CD4-positive, alpha-beta T cell (primary cell): ENCODE results near the gene C4orf50. TPM values are rescaled to one million over a fixed set of nuclear protein-coding genes. Genes with fewer than 3 reads are reported as not detected.

Experiments used
- ATAC-seq: fragments of 200-7000 bp; cut with Tn5 transposase; one replicate; pipeline ENCODE4 v1.10.0; 2022; ENCODE audit warnings: mild to moderate bottlenecking; ENCODE audit not compliant: poor library complexity
- CTCF ChIA-PET: fragments of 350-600 bp; sonication (Branson Sonifier 250); formaldehyde crosslinking; loops from one replicate; lab custom pipeline; 2021; ENCODE audit warnings: antibody characterized with exemption, inconsistent platforms; lab: Charles Lee
- POLR2A ChIA-PET: fragments of 350-600 bp; sonication (Branson Sonifier 250); formaldehyde crosslinking; loops from one replicate; lab custom pipeline; 2021; ENCODE audit warnings: antibody characterized with exemption, inconsistent platforms; lab: Charles Lee
- DNase-seq, 14 experiments: peaks; one replicate each; pipeline ENCODE4 v3.0.0-alpha.2; 2013 to 2020; ENCODE audit warnings: mixed read lengths in 2 of 14
- H3K27ac ChIP-seq, 2 donors: one replicate each; pipeline versions ENCODE4 v1.5.1 to v1.7.0; 2013; ENCODE audit warnings: low read length in 2 of 2, low read depth in 1 of 2, mild to moderate bottlenecking in 1 of 2
- H3K27me3 ChIP-seq, 2 experiments: 1 replicate in 1 of 2; 2 replicates in 1 of 2; pipeline versions ENCODE4 v1.6.1 to v1.7.0; 2013; ENCODE audit warnings: low read length in 2 of 2, control low read depth in 1 of 2, mild to moderate bottlenecking in 1 of 2, moderate library complexity in 1 of 2; ENCODE audit not compliant: insufficient read depth in 2 of 2, control insufficient read depth in 1 of 2
- H3K36me3 ChIP-seq: one replicate; pipeline ENCODE4 v1.6.1; 2013; ENCODE audit warnings: low read length, control low read depth; ENCODE audit not compliant: insufficient read depth
- H3K4me1 ChIP-seq: one replicate; pipeline ENCODE4 v1.6.1; 2013; ENCODE audit warnings: low read length, control low read depth; ENCODE audit not compliant: insufficient read depth
- H3K4me3 ChIP-seq: one replicate; pipeline ENCODE4 v1.5.1; 2013; ENCODE audit warnings: mild to moderate bottlenecking, low read length, moderate library complexity
- H3K9me3 ChIP-seq, 2 experiments: 1 replicate in 1 of 2; 2 replicates in 1 of 2; pipeline versions ENCODE4 v1.6.1 to v1.7.0; 2013; ENCODE audit warnings: low read length in 2 of 2, mild to moderate bottlenecking in 2 of 2, control low read depth in 1 of 2, moderate library complexity in 1 of 2; ENCODE audit not compliant: control insufficient read depth in 1 of 2, insufficient read depth in 1 of 2
- H3K27ac Mint-ChIP-seq: one replicate; pipeline ENCODE4 v1.8.0; 2020; ENCODE audit warnings: mixed read lengths
- H3K27me3 Mint-ChIP-seq: one replicate; pipeline ENCODE4 v1.8.0; 2021; ENCODE audit warnings: mixed read lengths
- H3K36me3 Mint-ChIP-seq: one replicate; pipeline ENCODE4 v1.8.0; 2021; ENCODE audit warnings: low read depth, mixed read lengths
- H3K4me1 Mint-ChIP-seq: one replicate; pipeline ENCODE4 v1.8.0; 2021; ENCODE audit warnings: low read depth, mixed read lengths
- H3K4me3 Mint-ChIP-seq: one replicate; pipeline ENCODE4 v1.8.0; 2020; ENCODE audit warnings: mild to moderate bottlenecking, mixed read lengths
- H3K9me3 Mint-ChIP-seq: one replicate; pipeline ENCODE4 v1.8.0; 2020; ENCODE audit warnings: mixed read lengths
- CTCF ChIP-seq: fragments of 200-600 bp; IDR thresholded peaks from one replicate; pipeline ENCODE4 v1.8.0; 2022; ENCODE audit warnings: antibody characterized with exemption, mild to moderate bottlenecking
- intact Hi-C, 2 experiments: fragments of 100-400 bp; cut with DNase I in 1 of 2; cut with micrococcal nuclease in 1 of 2; formaldehyde crosslinking; loops; one replicate each; pipeline versions ENCODE4 v1.15.1 to v1.9.0; 2023 to 2025; cut with DNase I, micrococcal nuclease
- total RNA-seq, 174 experiments: library from RNA in 2 of 174; stranded (reverse) in 2 of 174; gene quantifications; one replicate each; pipeline ENCODE4 v1.2.3 and lab custom pipeline; 2021 to 2026

Gene C4orf50
- total RNA-seq, 2 experiments from 2014 or later = 0.16 to 0.20 TPM

- Histone ChIP-seq H3K27me3 (peaks cover 0 to 2% of the 10 kb centered on the region in 2 experiments), H3K27ac (no peak overlapping the region), H3K4me1 (no peaks in the 10 kb centered on the region), H3K4me3 (no peak overlapping the region), H3K36me3 (no peaks in the 10 kb centered on the region), H3K9me3 (peaks cover 0 to 25% of the 10 kb centered on the region in 2 experiments)
- POLR2A ChIA-PET = no interaction called here
- peaks cover 13% of the 10 kb centered on the region for H3K27me3 Mint-ChIP-seq
- H3K36me3 Mint-ChIP-seq = no peaks in the 10 kb centered on the region
- H3K4me3 Mint-ChIP-seq = no peak overlapping the region
- H3K27ac Mint-ChIP-seq = no peak overlapping the region
- DNase-seq (no peak), ATAC-seq (no peak)
- intact Hi-C loops = no loop called here
- no peaks in the 10 kb centered on the region for H3K4me1 Mint-ChIP-seq
- no peak for TF ChIP-seq CTCF
- CTCF ChIA-PET = no interaction called here
- peaks cover 8% of the 10 kb centered on the region for H3K9me3 Mint-ChIP-seq
Observed at GRCh38 chr4:5942947-5943346, 75.3 kb downstream of the C4orf50 start.

- intact Hi-C loops = no loop called here
Observed at GRCh38 chr4:5941601-5942000, 76.6 kb downstream of the C4orf50 start.

GRCh38 chr4:5940470-5941203 is 77.6 kb downstream of the C4orf50 start:
- peaks cover 2% of the 10 kb centered on the region for H3K9me3 Mint-ChIP-seq
- DNase-seq = no peak
- intact Hi-C loops = no loop called here
- no peak overlapping the region for H3K27ac Mint-ChIP-seq
- ChIA-PET CTCF (no interaction called here), POLR2A (no interaction called here)
- no peak overlapping the region for H3K4me3 Mint-ChIP-seq
- H3K4me1 Mint-ChIP-seq = no peaks in the 10 kb centered on the region
- Histone ChIP-seq H3K9me3 (peaks cover 0 to 11% of the 10 kb centered on the region in 2 experiments), H3K36me3 (no peaks in the 10 kb centered on the region), H3K4me1 (no peaks in the 10 kb centered on the region), H3K4me3 (no peak overlapping the region), H3K27ac (no peak overlapping the region), H3K27me3 (peaks cover 0 to 2% of the 10 kb centered on the region in 2 experiments)
- ATAC-seq = no peak
- no peaks in the 10 kb centered on the region for H3K36me3 Mint-ChIP-seq
- no peak for TF ChIP-seq CTCF
- peaks cover 7% of the 10 kb centered on the region for H3K27me3 Mint-ChIP-seq

More at GRCh38 chr4:5941601-5942000, 76.6 kb downstream of the C4orf50 start:
- CTCF ChIA-PET = no interaction called here
- H3K27ac ChIP-seq = no peak overlapping the region
- H3K27me3 ChIP-seq = peaks cover 0 to 2% of the 10 kb centered on the region in 2 experiments
- H3K9me3 ChIP-seq = peaks cover 0 to 17% of the 10 kb centered on the region in 2 experiments
- ATAC-seq = no peak
- no peaks in the 10 kb centered on the region for H3K36me3 Mint-ChIP-seq
- no peak overlapping the region for H3K4me3 ChIP-seq
- H3K4me3 Mint-ChIP-seq = no peak overlapping the region
- no peaks in the 10 kb centered on the region for H3K4me1 ChIP-seq
- H3K27ac Mint-ChIP-seq = no peak overlapping the region
- H3K9me3 Mint-ChIP-seq = peaks cover 6% of the 10 kb centered on the region
- no peaks in the 10 kb centered on the region for H3K4me1 Mint-ChIP-seq
- H3K27me3 Mint-ChIP-seq = peaks cover 12% of the 10 kb centered on the region
- TF ChIP-seq CTCF = no peak
- POLR2A ChIA-PET = no interaction called here
- no peak for DNase-seq
- no peaks in the 10 kb centered on the region for H3K36me3 ChIP-seq
